SJCRH30 (cell line): ENCODE data around the gene SEPTIN12. TPM values are rescaled to one million over a fixed set of nuclear protein-coding genes. Genes with fewer than 3 reads are reported as not detected.

Source experiments
- total RNA-seq: library from RNA; depleted of rRNA; stranded (reverse); fragments of >200 nt; shearing (Covaris generic); gene quantifications from 2 replicates; pipeline ENCODE4 v1.2.3, GENCODE V29; 2014; rRNA removed

The SEPTIN12 gene
- total RNA-seq, 1 experiment from 2014 or later = not detected

Other genes with a start within 250 kb of the SEPTIN12 start
- gene CDIP1, start 249.6 kb downstream of the SEPTIN12 start, total RNA-seq = 28.6 and 31.0 TPM in 2 replicates
- gene C16orf96, start 232.0 kb downstream of the SEPTIN12 start, total RNA-seq = not detected in 2 replicates
- gene UBALD1, start 173.5 kb downstream of the SEPTIN12 start, total RNA-seq = 5.5 and 8.7 TPM in 2 replicates
- 11.6 and 13.8 TPM in 2 replicates for gene MGRN1, start 163.5 kb downstream of the SEPTIN12 start, total RNA-seq
- 22.3 and 23.6 TPM in 2 replicates for gene NUDT16L1, start 94.8 kb downstream of the SEPTIN12 start, total RNA-seq
- gene ANKS3, start 54.1 kb downstream of the SEPTIN12 start, total RNA-seq = 10.0 and 10.9 TPM in 2 replicates
- 0.06 and 0.25 TPM in 2 replicates for gene DNAAF8, start 53.8 kb downstream of the SEPTIN12 start, total RNA-seq
- 7.6 and 7.8 TPM in 2 replicates for gene ZNF500, start 21.2 kb downstream of the SEPTIN12 start, total RNA-seq
- not detected in 2 replicates for gene SMIM22, start 7.0 kb upstream of the SEPTIN12 start, total RNA-seq
- 15.1 and 20.5 TPM in 2 replicates for gene ROGDI, start 14.3 kb upstream of the SEPTIN12 start, total RNA-seq
- 40.3 and 45.3 TPM in 2 replicates for gene GLYR1, start 58.9 kb upstream of the SEPTIN12 start, total RNA-seq
- 27.6 and 28.1 TPM in 2 replicates for gene UBN1, start 59.1 kb upstream of the SEPTIN12 start, total RNA-seq
- 0.18 and 0.22 TPM in 2 replicates for gene PPL, start 148.8 kb upstream of the SEPTIN12 start, total RNA-seq
- not detected in 2 replicates for gene SEC14L5, start 170.0 kb upstream of the SEPTIN12 start, total RNA-seq
- 6.4 and 8.1 TPM in 2 replicates for gene NAGPA, start 245.6 kb upstream of the SEPTIN12 start, total RNA-seq